ENCODE data around the gene CNTROB.

Gene CNTROB

DNA sequence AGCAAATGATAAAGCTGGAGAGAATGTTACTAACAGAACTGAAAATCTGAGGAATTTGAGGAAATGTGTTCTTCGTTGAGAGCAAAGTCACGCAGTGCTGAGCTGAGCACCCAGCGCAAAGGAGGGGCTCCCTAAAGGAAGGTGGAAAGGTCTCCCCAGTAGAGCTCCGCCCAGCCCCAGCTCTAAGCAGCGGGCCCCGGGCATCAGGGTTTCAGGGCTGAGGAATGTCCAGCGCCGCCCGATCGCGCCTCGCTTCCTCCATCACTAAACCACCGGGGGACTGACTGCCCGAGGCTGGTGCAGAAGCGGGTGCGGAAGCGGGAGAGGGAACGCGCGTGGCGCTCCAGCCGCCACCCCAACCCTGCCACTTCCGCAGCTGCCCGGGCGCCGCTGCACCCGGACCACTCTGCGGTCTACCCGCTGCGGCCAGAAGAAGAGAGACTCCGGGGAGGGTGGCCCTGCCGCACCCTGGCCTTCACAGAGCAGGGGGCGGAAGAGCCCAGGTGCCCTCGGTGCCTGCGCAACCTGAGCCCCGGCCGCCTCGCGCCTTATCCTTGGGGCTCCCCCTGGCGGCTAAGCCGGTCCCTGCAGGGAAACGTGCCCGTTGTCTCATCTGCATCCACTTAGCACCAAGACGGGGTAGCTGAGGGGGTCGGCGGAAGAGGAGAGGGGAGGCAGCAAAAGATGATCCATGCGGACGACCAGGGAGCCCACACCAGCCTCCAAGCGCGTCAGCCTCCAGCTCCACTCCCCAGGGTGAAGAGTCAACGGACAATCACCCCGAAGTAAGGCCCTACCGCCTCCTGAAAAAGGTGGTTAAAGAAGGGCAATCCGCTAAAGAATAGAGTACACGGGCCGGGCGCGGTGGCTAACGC is 58.0 kb downstream of the CNTROB start:
- Mint-ChIP-seq H3K9me3 (peaks cover 3% of the 10 kb centered on the region), H3K36me3 (ENCODE audit: low read depth) (no peaks in the 10 kb centered on the region)
- TF ChIP-seq, protein P1, sequence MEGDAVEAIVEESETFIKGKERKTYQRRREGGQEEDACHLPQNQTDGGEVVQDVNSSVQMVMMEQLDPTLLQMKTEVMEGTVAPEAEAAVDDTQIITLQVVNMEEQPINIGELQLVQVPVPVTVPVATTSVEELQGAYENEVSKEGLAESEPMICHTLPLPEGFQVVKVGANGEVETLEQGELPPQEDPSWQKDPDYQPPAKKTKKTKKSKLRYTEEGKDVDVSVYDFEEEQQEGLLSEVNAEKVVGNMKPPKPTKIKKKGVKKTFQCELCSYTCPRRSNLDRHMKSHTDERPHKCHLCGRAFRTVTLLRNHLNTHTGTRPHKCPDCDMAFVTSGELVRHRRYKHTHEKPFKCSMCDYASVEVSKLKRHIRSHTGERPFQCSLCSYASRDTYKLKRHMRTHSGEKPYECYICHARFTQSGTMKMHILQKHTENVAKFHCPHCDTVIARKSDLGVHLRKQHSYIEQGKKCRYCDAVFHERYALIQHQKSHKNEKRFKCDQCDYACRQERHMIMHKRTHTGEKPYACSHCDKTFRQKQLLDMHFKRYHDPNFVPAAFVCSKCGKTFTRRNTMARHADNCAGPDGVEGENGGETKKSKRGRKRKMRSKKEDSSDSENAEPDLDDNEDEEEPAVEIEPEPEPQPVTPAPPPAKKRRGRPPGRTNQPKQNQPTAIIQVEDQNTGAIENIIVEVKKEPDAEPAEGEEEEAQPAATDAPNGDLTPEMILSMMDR (IDR thresholded peaks at IDR 0.05; ENCODE audit: unreplicated experiment in 3 of 3): peak; percentile 94 to 96 (median 96)

DNA sequence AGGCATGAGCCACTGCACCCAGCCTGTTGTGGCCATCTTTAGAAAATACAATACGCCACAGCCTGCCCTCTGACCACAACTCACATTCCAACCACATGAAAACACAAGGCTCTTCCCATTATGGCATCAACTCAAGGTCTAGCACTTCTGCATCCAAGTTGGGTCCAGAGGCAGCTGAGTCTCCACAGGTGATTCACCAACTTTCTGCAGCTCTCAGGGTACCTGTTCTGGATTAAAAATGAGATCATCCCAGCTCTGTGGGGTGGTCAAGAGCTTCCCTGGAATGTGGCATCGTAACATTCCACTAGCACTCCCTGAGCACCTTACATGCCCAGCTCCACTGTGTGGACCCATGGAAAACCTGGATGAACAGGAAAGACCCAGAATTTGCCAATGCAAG is 60.5 kb downstream of the CNTROB start:
- H3K27me3 Mint-ChIP-seq (ENCODE audit: low read depth): peaks cover 22% of the 10 kb centered on the region
- no peak overlapping the region for H3K27ac Mint-ChIP-seq
- peaks cover 3% of the 10 kb centered on the region for H3K9me3 Mint-ChIP-seq
- TF ChIP-seq, protein P1 (IDR thresholded peaks at IDR 0.05; ENCODE audit: unreplicated experiment in 3 of 3): no peak
- peaks cover 16% of the 10 kb centered on the region for H3K4me1 Mint-ChIP-seq
- peak overlapping the region in 1 of 3 experiments; percentile 52 for H3K4me3 Mint-ChIP-seq
- H3K36me3 Mint-ChIP-seq (ENCODE audit: low read depth): no peaks in the 10 kb centered on the region

More for the DNA sequence above, 58.0 kb downstream of the CNTROB start:
- no peak overlapping the region for H3K27ac Mint-ChIP-seq
- H3K4me1 Mint-ChIP-seq: peaks cover 15% of the 10 kb centered on the region
- H3K27me3 Mint-ChIP-seq (ENCODE audit: low read depth): peaks cover 24% of the 10 kb centered on the region
- H3K4me3 Mint-ChIP-seq: peak overlapping the region; percentile 74 to 83 (median 75)

DNA sequence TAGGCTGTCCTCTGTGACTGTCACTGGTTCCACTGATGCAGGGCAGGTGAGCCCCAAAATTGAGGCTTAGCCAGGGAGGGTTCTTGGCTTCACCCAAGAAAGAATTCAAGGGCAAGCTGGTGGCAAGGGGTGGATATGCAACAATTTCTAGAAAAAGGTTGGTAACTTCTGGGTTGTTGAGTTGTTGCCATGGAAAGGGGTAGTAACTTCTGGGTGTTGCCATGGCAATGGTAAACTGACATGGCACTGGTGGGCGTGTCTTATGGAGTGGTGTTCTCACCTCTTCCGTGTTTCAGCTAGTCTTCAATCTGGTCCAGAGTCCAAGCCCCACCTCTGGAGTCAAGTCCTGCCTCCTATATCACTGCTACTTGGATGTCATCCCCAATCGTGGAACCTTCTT is 60.9 kb downstream of the CNTROB start:
- Mint-ChIP-seq H3K4me3 (peak overlapping the region in 2 of 3 experiments; percentile 25 to 61), H3K27me3 (ENCODE audit: low read depth) (peaks cover 23% of the 10 kb centered on the region), H3K27ac (no peak overlapping the region), H3K36me3 (ENCODE audit: low read depth) (no peaks in the 10 kb centered on the region), H3K9me3 (peaks cover 3% of the 10 kb centered on the region), H3K4me1 (peaks cover 13% of the 10 kb centered on the region)
- TF ChIP-seq, protein P1 (IDR thresholded peaks at IDR 0.05; ENCODE audit: unreplicated experiment in 3 of 3): no peak

DNA sequence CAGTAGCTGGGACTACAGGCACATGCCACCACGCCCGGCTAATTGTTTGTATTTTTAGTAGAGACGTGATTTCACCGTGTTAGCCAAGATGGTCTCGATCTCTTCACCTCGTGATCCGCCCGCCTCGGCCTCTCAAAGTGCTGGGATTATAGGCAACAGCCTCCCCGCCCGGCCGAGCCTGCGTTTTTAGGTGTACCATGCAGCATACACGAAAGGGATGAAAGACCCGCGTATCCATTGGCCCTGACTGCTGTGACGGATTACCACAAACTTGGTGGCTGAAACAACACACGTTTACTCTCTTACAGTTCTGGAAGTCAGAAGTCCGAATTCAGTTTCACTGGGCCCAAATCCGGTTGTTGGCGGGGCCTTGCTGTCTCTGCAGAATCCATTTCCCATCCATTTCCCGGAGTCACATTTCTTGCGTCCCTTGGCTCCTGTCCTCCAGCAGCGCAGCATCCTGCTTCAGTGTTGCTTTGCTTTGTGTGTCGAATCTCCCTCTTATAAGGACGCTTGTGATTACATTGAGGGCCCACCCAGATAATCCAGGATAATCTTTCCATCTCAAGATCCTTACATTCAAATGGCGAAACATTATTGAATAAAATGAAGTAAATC is 62.1 kb downstream of the CNTROB start:
- H3K27ac Mint-ChIP-seq: no peak overlapping the region
- peaks cover 7% of the 10 kb centered on the region for H3K4me1 Mint-ChIP-seq
- TF ChIP-seq, protein P1 (IDR thresholded peaks at IDR 0.05; ENCODE audit: unreplicated experiment in 3 of 3): no peak
- peaks cover 3% of the 10 kb centered on the region for H3K9me3 Mint-ChIP-seq
- H3K36me3 Mint-ChIP-seq (ENCODE audit: low read depth): no peaks in the 10 kb centered on the region
- H3K4me3 Mint-ChIP-seq: no peak overlapping the region
- H3K27me3 Mint-ChIP-seq (ENCODE audit: low read depth): peaks cover 29% of the 10 kb centered on the region

DNA sequence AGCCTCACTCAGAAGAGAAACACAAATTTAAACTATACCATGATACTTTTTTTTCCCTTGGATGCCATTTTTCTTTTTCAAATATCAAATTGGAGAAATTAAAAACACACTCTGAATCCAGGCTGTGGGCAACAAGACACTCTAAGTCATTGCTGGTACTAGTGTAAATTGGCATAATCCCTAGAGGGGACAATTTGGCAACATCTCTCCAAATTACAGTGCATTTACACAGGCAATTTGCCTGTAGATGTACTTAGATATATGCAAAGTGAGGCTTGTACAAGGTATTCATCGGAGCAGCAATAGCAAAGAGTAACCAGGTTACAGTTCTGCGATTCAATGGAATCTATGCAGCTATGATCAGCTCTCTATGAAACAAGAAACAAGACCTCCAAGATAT is 63.7 kb downstream of the CNTROB start:
- peaks cover 3% of the 10 kb centered on the region for H3K9me3 Mint-ChIP-seq
- peaks cover 26% of the 10 kb centered on the region for H3K27me3 Mint-ChIP-seq (ENCODE audit: low read depth)
- peaks cover 7% of the 10 kb centered on the region for H3K4me1 Mint-ChIP-seq
- H3K4me3 Mint-ChIP-seq: no peak overlapping the region
- no peak overlapping the region for H3K27ac Mint-ChIP-seq
- TF ChIP-seq, protein P1 (IDR thresholded peaks at IDR 0.05; ENCODE audit: unreplicated experiment in 3 of 3): no peak
- no peaks in the 10 kb centered on the region for H3K36me3 Mint-ChIP-seq (ENCODE audit: low read depth)

Measured in nephron (organoid).